Activated CD4-positive, alpha-beta T cell treated with anti-CD3 and anti-CD28 coated beads for 1 hour (primary cell): Measurements from ENCODE around the gene RAP1GDS1.

ENCODE experiments used
- DNase-seq: peaks from one replicate; pipeline ENCODE4 v3.0.0-alpha.2; 2020

Gene RAP1GDS1

DNA sequence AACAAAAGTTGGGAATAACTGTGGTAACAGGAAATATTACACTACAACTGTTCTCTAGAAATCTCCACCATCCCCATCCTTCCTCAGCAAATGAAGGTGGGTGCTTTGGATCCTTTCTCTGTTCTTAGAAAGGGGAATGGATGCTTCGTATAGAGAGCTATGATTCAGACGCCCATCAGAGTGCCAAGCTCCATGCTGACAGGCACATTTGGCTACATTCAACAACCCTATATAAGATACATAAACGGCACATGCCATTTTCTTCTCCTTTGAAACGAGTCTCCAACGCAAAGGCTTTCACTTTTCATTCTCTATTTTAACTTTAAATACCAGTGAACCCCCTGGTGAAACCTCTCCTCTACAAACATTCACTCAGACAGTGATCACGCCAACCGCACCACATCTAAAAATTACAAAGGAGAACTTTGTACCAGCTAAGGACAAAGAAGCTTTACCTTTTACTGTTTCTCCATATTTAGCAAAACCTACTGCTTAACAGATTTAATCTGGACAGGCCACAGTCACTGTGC, 224.7 kb downstream of the RAP1GDS1 start:
- no peak for DNase-seq

DNA sequence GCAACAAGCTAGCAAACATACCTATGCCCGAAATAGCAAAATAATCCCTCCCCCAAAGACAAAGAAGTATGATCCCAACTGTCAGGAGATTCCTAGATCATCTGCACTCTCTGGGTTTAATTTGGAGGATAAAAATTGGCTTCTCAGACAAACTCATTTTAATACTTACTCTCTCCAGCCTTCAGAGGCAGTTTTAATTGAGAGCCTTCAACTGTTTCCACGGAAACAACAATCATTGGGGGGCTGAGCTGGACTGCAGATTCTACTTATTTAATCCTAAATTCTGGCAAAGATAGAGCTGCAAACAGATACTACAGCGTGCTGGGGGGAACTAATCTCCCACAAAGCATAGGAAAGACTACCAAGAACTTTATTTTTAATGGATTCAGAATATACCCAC, 229.1 kb downstream of the RAP1GDS1 start:
- DNase-seq: no peak

DNA sequence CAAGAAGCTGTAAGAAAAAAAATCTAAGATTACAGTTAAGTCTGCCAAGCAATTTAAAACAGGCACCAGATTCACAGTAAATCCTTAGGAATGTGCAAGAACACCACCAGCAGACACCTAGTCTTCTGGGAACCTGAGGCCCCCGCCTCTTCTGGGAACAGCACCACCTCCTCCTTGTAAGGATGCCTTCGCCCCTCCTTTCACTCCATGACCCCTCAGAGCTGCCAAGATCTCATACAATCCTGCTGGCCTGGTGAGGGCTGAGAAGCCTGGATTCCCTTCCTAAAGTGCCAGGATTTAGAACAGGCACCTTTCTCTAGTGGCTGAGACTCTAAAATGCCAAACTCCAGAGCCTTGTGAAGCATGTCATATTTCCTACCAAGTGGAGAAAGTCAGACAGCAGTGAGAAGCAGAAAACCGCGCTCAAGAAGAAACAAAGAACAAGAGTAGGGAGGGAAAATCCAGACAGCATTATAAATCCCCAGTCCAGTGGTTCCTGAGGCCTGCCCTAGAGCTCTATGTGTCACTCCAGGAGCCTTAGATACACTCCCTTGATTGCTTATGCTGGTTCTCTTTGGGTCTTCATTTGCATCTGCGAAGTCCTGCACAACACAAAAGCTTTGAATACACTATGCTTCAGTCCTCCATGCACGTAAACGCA, 230.8 kb downstream of the RAP1GDS1 start:
- DNase-seq: no peak

GRCh38 chr4:98493296-98493695, 232.1 kb downstream of the RAP1GDS1 start:
- DNase-seq: no peak
